Astrocyte (in vitro differentiated cells and primary cell): ENCODE data around the gene NT5DC3.

Experiments used
- EZH2 ChIP-seq: IDR thresholded peaks from 2 replicates; pipeline ENCODE4 v1.6.1; 2012; ENCODE audit warnings: mild to moderate bottlenecking, low read length, inconsistent platforms; ENCODE audit not compliant: insufficient read depth
- TF ChIP-seq, protein P1 (sequence below): IDR thresholded peaks from 2 replicates; pipeline ENCODE4 v1.5.1; 2011; ENCODE audit warnings: low read depth, mild to moderate bottlenecking, inconsistent platforms, low read length, moderate library complexity; ENCODE audit not compliant: insufficient read depth

DNA sequence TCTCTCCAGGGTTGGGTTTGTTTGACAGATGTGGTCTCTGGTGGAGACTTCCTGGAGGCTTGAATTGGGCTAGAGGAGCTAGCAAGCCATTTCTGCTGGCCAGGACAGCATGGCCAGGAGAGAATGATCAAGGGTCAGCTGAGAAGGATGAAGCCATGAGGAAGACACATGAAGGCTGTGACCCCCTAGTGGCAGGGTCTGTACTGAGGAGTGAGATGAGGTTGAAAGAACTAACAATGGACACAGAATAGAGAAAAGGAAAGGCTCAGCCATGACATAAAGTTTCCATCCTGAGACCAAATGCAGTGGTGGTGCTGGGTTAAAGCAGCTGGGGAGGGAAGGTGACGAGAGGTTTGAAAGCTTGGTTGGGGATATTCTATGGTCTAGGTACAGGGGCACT lies 89.9 kb downstream of the NT5DC3 start:
- TF ChIP-seq, protein P1, sequence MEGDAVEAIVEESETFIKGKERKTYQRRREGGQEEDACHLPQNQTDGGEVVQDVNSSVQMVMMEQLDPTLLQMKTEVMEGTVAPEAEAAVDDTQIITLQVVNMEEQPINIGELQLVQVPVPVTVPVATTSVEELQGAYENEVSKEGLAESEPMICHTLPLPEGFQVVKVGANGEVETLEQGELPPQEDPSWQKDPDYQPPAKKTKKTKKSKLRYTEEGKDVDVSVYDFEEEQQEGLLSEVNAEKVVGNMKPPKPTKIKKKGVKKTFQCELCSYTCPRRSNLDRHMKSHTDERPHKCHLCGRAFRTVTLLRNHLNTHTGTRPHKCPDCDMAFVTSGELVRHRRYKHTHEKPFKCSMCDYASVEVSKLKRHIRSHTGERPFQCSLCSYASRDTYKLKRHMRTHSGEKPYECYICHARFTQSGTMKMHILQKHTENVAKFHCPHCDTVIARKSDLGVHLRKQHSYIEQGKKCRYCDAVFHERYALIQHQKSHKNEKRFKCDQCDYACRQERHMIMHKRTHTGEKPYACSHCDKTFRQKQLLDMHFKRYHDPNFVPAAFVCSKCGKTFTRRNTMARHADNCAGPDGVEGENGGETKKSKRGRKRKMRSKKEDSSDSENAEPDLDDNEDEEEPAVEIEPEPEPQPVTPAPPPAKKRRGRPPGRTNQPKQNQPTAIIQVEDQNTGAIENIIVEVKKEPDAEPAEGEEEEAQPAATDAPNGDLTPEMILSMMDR: no peak
- TF ChIP-seq EZH2: no peak
